GM12865 (cell line): ENCODE data around the gene TPX2.

Experiments
- DNase-seq: peaks from one replicate; pipeline ENCODE4 v3.0.0; 2010; ENCODE audit warnings: low read depth
- H3K4me3 ChIP-seq: 2 replicates; pipeline ENCODE4 v1.5.1; 2011; ENCODE audit warnings: mild to moderate bottlenecking, low read depth, low read length, control low read depth
- TF ChIP-seq, protein P1 (sequence below): IDR thresholded peaks from 2 replicates; pipeline ENCODE4 v1.5.1; 2011; ENCODE audit warnings: low read length, control low read depth, low read depth, inconsistent platforms; ENCODE audit not compliant: insufficient read depth; ENCODE audit errors: missing control alignments

TPX2 gene

DNA sequence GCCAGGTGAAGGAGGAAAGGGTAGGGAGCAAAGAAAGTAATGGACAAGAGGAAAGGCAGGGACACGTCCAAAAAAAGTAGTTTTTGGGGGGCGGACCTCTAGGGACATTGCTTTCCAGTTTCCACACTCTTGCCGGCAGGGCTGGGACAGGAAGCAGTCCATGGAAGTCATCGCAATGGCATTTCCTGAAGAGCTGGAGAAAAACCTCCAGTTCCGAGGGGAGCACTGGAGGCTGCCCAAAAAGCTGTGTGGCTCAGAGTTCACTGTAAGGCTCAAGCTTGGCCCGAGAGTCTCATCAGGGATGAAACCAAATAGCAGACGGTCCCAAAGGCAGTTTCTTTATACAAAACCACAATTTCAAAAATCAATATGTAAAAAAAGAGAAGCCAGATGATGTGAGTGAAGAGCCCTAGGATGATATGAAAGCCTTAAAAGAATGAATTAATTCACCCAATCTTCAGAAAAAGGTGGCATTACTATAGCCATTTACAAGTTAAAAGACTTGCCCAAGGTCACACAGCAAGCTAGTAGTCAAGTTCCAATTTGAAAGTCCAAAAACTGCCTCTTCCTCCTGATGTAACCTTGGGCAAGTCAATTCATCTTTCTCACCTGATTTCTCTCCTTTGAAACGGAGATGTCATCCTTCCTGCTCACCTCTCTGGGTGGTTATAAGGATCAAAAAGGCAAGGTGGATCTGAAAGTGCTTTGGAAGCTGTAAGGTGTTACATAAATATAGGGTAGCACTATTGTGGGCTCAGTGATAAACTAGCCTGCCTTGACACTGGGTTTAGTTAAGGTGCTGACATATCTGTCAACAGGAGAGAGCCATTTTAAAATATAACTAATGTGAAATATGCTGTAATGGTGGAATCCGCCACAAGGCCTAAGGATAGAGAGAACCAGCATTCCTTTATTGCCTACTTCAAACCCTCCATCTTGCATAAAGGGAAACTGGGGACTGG, 25.5 kb upstream of the TPX2 start:
- TF ChIP-seq, protein P1, sequence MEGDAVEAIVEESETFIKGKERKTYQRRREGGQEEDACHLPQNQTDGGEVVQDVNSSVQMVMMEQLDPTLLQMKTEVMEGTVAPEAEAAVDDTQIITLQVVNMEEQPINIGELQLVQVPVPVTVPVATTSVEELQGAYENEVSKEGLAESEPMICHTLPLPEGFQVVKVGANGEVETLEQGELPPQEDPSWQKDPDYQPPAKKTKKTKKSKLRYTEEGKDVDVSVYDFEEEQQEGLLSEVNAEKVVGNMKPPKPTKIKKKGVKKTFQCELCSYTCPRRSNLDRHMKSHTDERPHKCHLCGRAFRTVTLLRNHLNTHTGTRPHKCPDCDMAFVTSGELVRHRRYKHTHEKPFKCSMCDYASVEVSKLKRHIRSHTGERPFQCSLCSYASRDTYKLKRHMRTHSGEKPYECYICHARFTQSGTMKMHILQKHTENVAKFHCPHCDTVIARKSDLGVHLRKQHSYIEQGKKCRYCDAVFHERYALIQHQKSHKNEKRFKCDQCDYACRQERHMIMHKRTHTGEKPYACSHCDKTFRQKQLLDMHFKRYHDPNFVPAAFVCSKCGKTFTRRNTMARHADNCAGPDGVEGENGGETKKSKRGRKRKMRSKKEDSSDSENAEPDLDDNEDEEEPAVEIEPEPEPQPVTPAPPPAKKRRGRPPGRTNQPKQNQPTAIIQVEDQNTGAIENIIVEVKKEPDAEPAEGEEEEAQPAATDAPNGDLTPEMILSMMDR: no peak
- H3K4me3 ChIP-seq: no peak overlapping the region
- no peak for DNase-seq

DNA sequence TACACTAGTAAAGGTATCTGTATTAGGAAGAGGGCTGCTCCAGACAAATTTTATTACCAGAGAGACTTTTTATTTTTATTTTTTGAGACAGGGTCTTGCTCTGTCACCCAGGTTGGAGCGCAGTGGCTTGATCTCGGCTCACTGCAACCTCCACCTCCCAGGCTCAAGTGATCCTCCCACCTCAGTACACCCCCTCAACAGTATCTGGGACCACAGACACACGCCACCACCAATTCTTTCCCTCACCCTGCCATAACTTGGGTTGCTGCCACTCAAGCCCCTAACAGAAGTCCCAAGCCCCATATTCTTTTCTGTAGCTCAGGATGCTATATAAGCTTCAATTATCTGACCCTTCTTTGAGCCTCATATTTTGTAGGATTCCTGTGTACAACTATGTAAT, 23.3 kb upstream of the TPX2 start:
- TF ChIP-seq, protein P1: no peak
- H3K4me3 ChIP-seq: no peak overlapping the region
- no peak for DNase-seq

DNA sequence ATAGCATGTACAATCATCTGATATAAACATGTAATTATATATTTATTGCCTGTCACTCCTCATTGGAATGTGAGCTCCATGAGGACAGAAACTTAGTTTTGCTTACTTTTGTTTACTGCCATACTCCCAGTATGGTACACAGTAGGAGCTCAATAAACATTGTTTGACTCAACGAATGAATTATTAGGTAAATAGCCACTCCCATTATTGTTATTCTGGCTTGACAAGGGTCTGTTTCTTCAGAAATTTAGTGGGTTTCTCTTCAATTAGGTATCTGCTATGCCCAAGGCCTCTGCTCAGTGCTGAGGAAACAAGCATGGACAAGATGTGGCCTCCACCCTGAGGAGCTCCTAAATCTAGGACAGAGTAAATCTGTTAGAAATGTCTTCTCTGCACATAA, 22.7 kb upstream of the TPX2 start:
- DNase-seq: no peak
- H3K4me3 ChIP-seq: no peak overlapping the region; the same call in 1 of the 2 replicates
- TF ChIP-seq, protein P1: no peak

DNA sequence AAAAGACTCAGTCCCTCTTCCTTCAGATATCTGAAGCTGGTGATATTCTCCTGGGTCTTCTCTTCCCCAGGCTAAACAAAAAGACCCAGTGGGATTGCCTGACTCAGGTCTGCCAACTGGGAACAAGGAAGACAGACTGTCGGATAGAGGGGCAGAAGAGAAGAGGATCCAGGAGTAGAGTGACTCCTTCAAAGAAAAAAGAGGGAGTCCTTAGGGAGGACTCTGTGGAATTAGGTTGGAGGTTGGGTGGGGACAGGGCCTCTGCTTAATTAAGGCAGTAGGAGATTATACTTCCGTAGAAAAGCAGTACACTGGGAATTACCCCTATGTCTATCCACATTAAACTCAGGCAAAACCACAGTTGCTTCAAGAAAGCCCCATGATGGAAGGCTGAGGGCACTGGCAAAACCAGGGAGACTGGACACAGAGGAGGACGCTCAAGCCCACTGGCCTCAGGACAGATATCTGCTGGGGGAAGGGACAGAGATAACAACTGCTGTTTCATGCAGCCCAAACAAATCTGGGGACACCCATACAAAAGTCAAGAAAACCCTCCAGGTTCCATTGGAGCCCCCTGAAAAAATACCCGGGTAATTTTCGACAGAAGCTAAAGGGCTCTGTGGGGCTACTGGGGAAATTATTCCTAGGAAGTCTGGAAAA, 22.1 kb upstream of the TPX2 start:
- H3K4me3 ChIP-seq: peak overlapping the region; percentile 30
- TF ChIP-seq, protein P1: no peak
- DNase-seq: no peak

DNA sequence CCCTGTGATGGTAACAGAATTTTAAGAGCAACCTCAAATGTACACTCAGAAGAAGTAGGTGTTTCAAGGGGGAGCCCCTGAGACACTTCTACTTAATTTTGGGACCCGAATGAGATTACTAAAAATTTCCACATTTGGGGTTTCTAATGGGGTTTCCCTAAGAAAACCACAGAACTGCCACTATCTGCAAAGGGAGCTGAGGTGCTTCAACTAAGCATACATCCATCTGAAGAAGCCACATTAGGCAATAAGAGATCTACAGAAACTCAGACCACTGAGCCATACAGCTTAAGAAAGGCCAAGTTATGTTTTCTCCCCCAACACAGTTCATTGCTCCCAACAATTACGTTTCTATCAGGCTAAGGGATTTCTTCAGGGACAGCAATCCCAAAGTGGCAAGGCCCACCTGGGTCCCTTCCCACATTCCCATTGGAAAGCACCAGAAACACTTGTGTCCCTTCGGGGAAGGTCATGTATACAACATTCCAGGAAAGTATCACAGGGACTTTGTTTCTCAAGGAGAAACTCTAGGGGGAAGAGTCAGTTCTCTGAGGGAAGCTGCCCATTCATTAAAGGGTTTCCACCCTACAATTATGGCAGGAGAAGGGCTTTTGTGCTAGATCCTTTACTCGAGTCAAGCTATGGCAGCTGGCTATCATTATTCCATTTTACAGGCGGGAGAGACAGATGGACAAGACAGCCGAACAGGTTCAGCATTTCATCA, 21.4 kb upstream of the TPX2 start:
- peak; percentile 77 for DNase-seq
- TF ChIP-seq, protein P1: no peak
- H3K4me3 ChIP-seq: peak overlapping the region; percentile 53

DNA sequence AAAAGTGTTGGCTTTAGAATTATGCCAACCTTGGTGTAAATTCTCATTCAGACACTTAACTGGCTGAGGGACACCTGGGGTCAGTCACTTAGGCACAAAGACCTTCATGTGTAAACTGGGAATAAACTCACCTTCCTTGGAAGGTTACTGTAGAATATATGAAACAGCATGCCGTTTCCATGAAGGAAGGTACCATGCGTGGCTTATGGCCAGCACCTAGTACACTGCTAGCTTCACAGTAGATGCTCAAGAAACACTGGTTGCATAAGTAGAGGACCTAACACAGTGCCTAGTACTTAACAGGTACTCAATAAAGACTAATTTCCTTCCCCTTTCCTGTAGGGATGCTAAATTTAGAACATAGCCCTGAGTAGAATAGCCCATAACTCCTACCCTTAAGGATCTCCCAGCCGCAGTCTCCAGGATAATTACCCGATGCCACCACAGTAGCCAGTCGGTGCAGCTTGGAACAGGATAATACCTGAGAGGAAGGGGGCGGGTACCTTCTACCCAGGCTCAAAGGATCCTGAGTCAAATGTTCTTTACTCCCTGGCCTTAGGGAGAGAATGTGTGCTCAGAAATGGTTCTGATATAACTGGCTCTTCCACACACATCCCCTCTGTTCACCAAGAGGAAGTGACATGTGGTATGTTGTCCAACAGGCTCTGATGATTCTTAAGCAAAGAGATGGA, 20.0 kb upstream of the TPX2 start:
- TF ChIP-seq, protein P1: no peak
- DNase-seq: no peak
- peak overlapping the region; percentile 89 for H3K4me3 ChIP-seq
